ENCODE results near the gene LARGE1.

The LARGE1 gene

GRCh38 chr22:33274214-33275072 lies 645.8 kb downstream of the LARGE1 start:
- DNase-seq, result no peak

GRCh38 chr22:33272871-33273270 lies 647.4 kb downstream of the LARGE1 start:
- DNase-seq, result no peak

GRCh38 chr22:33272180-33272579 lies 648.1 kb downstream of the LARGE1 start:
- DNase-seq, result no peak

DNA sequence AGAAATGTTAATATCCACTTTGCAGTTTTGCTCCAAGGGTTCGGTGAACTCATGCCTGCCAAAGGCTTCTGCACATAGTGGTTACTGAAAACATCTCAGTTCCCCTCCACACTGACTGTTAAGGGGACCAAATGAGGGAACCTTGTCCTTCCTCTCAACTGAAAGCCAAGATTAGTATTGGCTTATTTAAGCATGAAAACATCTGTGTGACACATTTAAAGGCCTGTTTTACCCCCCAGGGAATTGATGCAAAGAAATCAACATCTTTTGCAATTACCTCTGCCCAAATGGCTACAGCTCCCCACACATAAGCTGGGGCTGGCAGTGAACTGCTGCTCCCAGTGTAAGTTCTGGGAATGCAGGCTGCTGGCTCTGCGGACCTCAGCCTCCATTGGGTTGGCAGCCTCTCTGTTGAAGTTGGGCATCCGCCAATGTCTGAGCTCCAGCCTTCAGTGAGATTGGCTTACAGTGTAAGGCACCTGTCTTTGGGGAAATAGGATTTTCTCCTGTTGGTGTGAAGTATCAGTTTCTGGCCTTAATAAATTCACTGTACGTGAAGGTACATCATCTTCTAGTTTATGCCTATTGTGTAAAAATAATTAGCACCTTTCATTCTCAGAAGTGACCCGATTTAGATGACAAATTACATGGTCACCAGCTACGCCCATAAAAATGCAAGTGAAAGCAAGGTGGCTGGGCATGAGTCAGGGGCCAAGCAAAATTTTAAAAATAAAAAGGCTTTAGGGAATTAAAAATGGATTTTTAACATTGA lies 648.7 kb downstream of the LARGE1 start:
- DNase-seq, result no peak

GRCh38 chr22:33270596-33270995 lies 649.7 kb downstream of the LARGE1 start:
- DNase-seq, result no peak

GRCh38 chr22:33261699-33262098 lies 658.6 kb downstream of the LARGE1 start:
- DNase-seq, result no peak

- DNase-seq, result no peak
Measured at GRCh38 chr22:33260498-33260897, 659.8 kb downstream of the LARGE1 start.

- no peak for DNase-seq
Measured at GRCh38 chr22:33255791-33256190, 664.5 kb downstream of the LARGE1 start.

DNA sequence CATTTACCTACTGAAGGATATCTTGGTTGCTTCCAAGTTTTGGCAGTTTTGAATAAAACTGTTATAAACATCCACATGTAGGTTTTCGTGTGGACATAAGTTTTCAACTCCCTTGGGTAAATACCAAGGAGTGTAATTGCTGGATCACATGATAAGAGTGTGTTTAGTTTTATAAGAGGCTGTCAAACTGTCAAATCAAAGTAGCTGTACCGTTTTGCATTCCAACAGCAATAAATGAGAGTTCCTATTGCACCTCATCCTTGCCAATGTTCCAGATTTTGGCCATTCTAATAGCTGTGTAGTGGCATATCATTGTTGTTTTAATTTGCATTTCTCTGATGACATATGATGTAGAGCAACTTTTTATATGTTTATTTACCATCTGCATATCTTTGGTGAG lies 671.3 kb downstream of the LARGE1 start:
- DNase-seq, result no peak

GRCh38 chr22:33247758-33248157 lies 672.5 kb downstream of the LARGE1 start:
- DNase-seq, result no peak

DNA sequence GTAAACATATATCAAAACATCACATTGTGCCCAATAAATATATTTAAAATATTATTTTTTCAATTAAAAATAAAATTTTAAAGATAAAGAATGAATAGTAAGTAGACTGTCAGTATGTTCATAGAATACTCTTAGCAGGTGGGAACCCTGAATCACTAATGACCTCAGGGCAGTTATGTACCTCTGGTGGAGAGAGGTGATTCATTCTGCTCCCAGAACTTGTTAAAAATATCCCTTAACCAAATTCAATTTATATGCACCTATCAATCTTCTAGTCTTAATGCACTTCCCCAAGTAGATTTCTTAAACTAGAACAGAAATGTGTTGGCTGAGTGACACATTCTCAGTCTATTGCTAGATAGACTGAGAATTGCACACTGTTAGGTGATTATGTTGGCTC lies 678.2 kb downstream of the LARGE1 start:
- DNase-seq, result no peak

GRCh38 chr22:33240888-33241475 lies 679.3 kb downstream of the LARGE1 start:
- DNase-seq, result no peak

- DNase-seq, result no peak
Measured at GRCh38 chr22:33232071-33232470, 688.2 kb downstream of the LARGE1 start.

DNA sequence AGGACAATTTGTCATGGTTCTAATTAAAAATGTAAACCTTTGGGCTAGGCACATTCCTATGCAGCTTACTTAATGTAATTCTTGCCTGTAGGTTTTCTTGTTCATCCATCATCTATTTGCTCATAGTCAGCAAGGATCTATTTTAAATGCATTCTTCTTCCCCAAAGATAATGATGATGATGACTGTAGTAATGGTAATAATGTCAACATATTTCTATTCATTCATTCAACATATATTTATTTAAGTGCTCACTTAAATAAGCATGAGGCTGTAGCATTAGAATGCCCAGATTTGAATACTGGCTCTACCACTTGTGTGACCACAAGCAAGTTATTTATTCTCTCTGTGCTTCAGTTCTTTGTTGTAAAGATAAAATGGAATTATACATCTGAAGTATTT lies 692.5 kb downstream of the LARGE1 start:
- no peak for DNase-seq

DNA sequence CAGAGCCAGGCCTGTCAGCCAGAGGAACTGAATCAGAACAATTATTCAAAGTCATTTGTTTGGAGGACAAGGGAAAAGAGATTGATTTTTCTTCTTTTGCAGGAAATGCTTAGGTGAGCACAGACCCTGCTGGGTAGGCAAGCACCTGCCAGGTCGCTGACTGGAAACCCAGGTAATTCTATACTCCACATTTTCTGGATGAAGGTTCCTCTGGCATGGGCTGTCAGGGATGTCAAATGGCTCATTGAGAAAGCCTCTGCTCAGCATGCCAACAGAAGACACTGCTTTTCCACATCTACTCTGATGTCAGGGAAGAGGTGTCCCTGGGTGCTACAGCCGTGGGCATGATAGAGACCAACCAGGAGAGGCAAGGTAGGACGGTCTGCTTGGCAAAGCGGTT lies 695.4 kb downstream of the LARGE1 start:
- DNase-seq, result no peak

Measured in activated CD4-positive, CD25-positive, alpha-beta regulatory T cell (primary cell).